ENCODE measurements around the gene PATE3.

DNA sequence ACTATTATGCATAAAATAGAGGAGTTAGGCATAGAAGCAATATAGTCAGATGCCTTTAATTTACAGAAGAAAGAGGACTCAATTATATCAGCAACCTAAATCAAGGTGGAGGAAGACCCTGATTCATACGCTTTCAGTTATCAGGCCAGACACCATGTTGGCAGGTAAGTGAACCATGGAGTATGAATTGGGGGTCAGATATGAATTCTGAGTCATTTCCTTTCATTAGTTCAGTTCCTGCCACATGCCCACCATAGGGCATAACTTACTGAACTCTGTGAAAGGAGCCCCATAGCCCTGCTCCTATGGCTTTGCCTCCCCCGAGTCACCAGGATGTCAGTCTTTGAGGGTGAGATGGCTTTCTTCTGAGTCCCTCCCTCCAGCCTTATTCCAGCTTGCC lies 24.4 kb upstream of the PATE3 start:
- TF ChIP-seq, protein P1, sequence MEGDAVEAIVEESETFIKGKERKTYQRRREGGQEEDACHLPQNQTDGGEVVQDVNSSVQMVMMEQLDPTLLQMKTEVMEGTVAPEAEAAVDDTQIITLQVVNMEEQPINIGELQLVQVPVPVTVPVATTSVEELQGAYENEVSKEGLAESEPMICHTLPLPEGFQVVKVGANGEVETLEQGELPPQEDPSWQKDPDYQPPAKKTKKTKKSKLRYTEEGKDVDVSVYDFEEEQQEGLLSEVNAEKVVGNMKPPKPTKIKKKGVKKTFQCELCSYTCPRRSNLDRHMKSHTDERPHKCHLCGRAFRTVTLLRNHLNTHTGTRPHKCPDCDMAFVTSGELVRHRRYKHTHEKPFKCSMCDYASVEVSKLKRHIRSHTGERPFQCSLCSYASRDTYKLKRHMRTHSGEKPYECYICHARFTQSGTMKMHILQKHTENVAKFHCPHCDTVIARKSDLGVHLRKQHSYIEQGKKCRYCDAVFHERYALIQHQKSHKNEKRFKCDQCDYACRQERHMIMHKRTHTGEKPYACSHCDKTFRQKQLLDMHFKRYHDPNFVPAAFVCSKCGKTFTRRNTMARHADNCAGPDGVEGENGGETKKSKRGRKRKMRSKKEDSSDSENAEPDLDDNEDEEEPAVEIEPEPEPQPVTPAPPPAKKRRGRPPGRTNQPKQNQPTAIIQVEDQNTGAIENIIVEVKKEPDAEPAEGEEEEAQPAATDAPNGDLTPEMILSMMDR (optimal IDR thresholded peaks at IDR 0.05 in 1 of 3, IDR thresholded peaks at IDR 0.05 in 1 of 3, conservative IDR thresholded peaks at IDR 0.05 in 1 of 3; ENCODE audit: extremely low read depth in 1 of 3, insufficient read depth in 2 of 3, low read length in 3 of 3), result no peak
- TF ChIP-seq EZH2 (IDR thresholded peaks at IDR 0.05; ENCODE audit: low read length), result no peak

Measured in keratinocyte (primary cell).